Heart left ventricle (tissue), 13 donors: ENCODE measurements around the gene BEND6.

ENCODE experiments used
- POLR2A ChIP-seq, 2 donors: fragments of 450-650 bp; IDR thresholded peaks; one replicate each; pipeline ENCODE4 v1.6.1; 2017; ENCODE audit warnings: antibody characterized with exemption in 2 of 2, mild to moderate bottlenecking in 2 of 2, moderate library complexity in 2 of 2
- TF ChIP-seq, protein P1 (sequence below), 12 donors: fragments of 200-600 bp; sonication (generic) in 4 of 12; IDR thresholded peaks; one replicate each; pipeline versions ENCODE4 v1.5.0 to v1.8.0; 2018 to 2022; ENCODE audit warnings: antibody characterized with exemption in 12 of 12, mild to moderate bottlenecking in 5 of 12
- donor health status: ischemic (EF 13 %, LVEDD 7.1; RV severe dilation, severe dysfunction).
- donor health status: DM: no; HTN: yes; CAD: no.
- donor health status: DM: no; HTN: no; CAD: no.
- donor health status: ischemic (EF 25% LVEDD 6.9; RV normal size, moderate dysfunction).
- donor health status: ischemic (EF 25% LVEDD 5.7; RV mildly dilated, moderate dysfunction).
- donor health status: ischemic (EF 35%, LVEDD 5.7; RV mildly dilated, moderate dysfunction).
- donor health status: nonischemic (EF 11% LVEDD 7.7; RV severe dilation, severe dysfunction).
- donor health status: DM: yes; HTN: yes; CAD: no.
- donor health status: PGD.
- donor health status: ischemic (EF 29% LVEDD 5.4; RV normal size, mild dysfunction).
- donor health status: nonischemic (EF 23%, LVEDD 6.1; RV moderate dilation, normal function).

DNA sequence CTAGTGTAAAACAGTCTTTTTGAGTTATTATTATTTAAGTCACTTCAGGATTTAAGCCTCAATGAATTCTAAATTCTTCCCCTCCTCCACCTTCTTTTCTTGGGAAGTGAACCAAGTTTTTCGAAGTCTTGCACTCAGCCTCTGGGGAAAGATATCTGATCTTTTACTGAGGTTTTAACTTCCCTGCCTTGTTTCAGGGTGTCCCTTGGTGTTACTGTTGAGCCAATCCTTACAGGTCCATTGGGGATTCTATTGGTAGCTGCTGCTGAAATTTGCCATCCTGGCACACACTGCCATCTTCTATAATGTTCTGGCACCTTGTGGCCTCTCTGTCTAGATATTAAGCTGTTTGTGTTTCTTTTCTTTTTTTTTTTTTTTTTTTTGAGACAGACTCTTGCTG, 31.7 kb downstream of the BEND6 start:
- no peak for TF ChIP-seq POLR2A (IDR thresholded peaks at IDR 0.05)
- TF ChIP-seq, protein P1, sequence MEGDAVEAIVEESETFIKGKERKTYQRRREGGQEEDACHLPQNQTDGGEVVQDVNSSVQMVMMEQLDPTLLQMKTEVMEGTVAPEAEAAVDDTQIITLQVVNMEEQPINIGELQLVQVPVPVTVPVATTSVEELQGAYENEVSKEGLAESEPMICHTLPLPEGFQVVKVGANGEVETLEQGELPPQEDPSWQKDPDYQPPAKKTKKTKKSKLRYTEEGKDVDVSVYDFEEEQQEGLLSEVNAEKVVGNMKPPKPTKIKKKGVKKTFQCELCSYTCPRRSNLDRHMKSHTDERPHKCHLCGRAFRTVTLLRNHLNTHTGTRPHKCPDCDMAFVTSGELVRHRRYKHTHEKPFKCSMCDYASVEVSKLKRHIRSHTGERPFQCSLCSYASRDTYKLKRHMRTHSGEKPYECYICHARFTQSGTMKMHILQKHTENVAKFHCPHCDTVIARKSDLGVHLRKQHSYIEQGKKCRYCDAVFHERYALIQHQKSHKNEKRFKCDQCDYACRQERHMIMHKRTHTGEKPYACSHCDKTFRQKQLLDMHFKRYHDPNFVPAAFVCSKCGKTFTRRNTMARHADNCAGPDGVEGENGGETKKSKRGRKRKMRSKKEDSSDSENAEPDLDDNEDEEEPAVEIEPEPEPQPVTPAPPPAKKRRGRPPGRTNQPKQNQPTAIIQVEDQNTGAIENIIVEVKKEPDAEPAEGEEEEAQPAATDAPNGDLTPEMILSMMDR (IDR thresholded peaks at IDR 0.05), result no peak
